ENCODE data around the gene CASR.

DNA sequence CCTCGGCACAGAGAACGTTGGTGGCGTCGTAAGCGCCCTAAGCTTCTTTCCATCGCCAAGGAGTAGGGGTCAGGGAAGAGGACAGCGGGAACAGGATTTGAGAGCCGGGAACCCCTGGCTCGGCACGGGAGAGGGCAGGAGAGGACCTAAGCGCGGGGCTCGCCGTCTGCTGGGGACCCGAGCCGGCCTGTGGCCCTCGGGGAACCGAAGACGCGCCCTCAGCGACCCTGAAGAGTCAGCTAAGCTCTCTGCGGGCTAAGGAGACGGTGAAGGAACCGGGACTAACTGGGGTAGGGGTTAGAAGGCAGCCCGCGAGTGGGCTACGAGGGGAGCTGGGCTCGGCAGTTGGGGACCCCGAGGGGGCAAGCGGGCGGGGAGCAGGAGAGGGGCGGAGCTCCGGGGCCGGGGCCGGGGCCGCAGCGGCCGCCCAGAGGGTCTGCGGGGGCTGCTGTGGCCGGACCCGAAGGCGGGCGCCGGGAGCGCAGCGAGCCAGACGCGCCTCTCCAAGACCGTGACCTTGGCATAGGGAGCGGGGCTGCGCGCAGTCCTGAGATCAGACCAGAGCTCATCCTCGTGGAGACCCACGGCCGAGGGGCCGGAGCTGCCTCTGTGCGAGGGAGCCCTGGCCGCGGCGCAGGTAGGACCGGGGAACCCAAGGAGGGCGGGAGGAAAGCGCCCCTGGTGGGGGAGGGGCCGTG lies 574 bp downstream of the CASR start:
- TF ChIP-seq EP300 (IDR thresholded peaks at IDR 0.05), result no peak
- TF ChIP-seq CTCF (IDR thresholded peaks at IDR 0.05), result no peak
- no peak for TF ChIP-seq POLR2AphosphoS5 (IDR thresholded peaks at IDR 0.05)

Measured in gastroesophageal sphincter (tissue), 3 donors.